ENCODE results near the gene HOXA9. TPM values are rescaled to one million over a fixed set of nuclear protein-coding genes. Genes with fewer than 3 reads are reported as not detected.
A peak's percentile ranks its signal among the peaks of the same experiment; 100 is the strongest.

The HOXA9 gene
- total RNA-seq, 1 donor: 20.3 TPM

DNA sequence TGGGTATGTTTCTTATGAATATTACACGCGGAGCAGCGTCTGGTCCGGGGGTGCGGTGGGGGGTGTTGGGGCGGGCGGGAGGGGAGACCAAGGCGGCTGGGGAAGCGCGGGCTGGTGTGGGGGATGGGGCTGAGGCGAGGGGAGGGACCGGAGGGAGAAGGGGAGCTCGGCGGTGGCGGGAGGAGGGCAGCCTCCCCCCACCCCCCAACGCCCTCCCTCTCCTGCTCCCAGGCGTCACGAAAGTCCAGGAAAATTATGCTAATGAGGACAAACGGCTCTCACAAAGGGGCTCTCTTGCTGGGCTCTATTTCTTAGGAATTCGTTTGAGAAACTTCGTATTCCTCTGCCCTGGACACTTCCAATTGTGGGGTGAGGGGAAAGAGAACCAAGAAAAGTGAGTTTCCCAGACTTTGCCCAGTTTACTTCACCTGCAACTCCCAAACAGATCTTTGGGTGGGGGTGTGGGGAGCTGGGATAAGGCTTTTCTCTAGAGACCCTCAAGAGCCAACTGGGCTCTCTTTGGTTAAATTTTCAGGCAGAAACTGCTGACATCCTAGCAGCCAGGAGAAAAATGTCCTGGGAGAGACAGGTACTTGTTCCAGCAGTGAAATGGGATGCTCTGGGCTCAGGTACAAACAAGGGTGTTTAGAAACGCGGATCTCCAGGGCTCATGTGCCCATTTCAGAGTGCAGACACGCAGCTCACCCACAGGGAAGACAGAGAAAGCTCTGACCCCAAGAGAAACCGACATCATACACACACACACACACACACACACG, 51.2 kb downstream of the HOXA9 start:
- H3K4me3 ChIP-seq (ENCODE audit: low read depth, low read length): peak overlapping the region; percentile 12
- no peak for DNase-seq (ENCODE audit: low read depth)
- TF ChIP-seq, protein P1, sequence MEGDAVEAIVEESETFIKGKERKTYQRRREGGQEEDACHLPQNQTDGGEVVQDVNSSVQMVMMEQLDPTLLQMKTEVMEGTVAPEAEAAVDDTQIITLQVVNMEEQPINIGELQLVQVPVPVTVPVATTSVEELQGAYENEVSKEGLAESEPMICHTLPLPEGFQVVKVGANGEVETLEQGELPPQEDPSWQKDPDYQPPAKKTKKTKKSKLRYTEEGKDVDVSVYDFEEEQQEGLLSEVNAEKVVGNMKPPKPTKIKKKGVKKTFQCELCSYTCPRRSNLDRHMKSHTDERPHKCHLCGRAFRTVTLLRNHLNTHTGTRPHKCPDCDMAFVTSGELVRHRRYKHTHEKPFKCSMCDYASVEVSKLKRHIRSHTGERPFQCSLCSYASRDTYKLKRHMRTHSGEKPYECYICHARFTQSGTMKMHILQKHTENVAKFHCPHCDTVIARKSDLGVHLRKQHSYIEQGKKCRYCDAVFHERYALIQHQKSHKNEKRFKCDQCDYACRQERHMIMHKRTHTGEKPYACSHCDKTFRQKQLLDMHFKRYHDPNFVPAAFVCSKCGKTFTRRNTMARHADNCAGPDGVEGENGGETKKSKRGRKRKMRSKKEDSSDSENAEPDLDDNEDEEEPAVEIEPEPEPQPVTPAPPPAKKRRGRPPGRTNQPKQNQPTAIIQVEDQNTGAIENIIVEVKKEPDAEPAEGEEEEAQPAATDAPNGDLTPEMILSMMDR (IDR thresholded peaks at IDR 0.05; ENCODE audit: insufficient read depth, low read depth, low read length): no peak

DNA sequence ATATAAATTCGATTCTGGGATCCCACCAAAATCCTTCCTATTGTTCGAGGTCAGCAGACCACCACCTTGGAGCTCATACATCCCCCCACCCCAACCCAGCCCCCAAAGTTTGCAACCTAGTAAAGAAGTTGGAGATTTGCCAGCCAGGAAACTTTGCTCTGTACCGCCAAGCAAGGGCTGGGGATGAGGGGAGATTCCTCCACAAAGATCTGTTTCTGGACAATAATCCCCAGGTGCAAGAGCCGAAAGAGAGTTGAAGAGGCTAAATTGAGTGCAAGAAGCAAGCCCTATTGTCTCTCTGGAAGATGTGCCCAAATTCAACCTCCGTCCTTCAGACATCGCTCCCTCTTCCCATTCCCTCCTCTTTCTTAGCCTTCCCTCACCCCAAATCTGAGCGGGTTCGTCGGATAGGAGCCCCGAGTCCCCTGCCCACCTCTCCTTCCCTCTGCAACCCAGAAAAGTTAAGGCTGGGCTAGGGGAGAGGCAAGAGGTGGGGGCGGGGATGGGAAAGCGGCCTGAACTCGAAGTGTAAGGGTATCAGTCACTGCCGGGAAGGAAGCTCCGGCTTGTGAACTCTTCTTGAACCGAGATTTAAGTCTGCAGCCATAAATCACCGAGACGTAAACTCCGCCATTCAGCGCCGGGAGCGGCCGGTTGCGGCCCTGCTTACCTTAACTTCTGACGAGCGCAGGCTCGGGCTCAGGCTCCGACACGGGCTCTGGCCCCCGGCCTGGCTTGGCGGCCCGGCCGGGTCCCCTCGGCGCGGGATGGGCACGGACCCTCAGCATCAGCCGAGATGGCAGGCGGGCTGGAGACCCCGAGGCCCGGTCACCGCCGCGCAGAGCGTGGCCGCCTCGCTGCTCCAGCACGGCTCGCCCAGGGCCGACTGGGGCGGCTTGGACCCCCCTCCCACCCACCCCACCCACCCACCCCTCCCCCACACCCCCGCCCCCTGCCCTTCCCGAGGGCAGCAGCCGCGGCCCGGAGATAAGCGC, 52.1 kb downstream of the HOXA9 start:
- peak; percentile 86 for DNase-seq (ENCODE audit: low read depth)
- peak overlapping the region; percentile 38 for H3K4me3 ChIP-seq (ENCODE audit: low read depth, low read length)
- TF ChIP-seq, protein P1 (IDR thresholded peaks at IDR 0.05; ENCODE audit: insufficient read depth, low read depth, low read length): no peak

Small RNA genes lying within 50 kb of the gene (small RNA-seq; reads per million reads assigned to genes)
- gene AC004080.5 (not detected), gene RF02140 (not detected), gene RF02141 (not detected)

Other genes starting within 250 kb of the HOXA9 start
- gene HOXA1, start 69.5 kb downstream of the HOXA9 start, total RNA-seq: 0.32 and 0.43 TPM in 2 replicates
- 0.64 and 0.86 TPM in 2 replicates for gene HOXA2, start 62.9 kb downstream of the HOXA9 start, total RNA-seq
- gene HOXA4, start 34.8 kb downstream of the HOXA9 start, total RNA-seq: 0.97 and 1.3 TPM in 2 replicates
- 7.4 and 10.8 TPM in 2 replicates for gene HOXA5, start 21.9 kb downstream of the HOXA9 start, total RNA-seq
- gene HOXA6, start 17.8 kb downstream of the HOXA9 start, total RNA-seq: 10.6 and 11.2 TPM in 2 replicates
- gene HOXA3, start 13.0 kb downstream of the HOXA9 start, total RNA-seq: 9.3 and 11.7 TPM in 2 replicates
- gene HOXA7, start 8.9 kb downstream of the HOXA9 start, total RNA-seq: 2.2 and 2.3 TPM in 2 replicates
- 39.0 and 47.1 TPM in 2 replicates for gene HOXA10, start 8.8 kb upstream of the HOXA9 start, total RNA-seq
- 41.9 and 47.1 TPM in 2 replicates for gene HOXA11, start 19.7 kb upstream of the HOXA9 start, total RNA-seq
- 1.3 and 2.6 TPM in 2 replicates for gene HOXA13, start 34.6 kb upstream of the HOXA9 start, total RNA-seq
- not detected in 2 replicates for gene EVX1, start 77.3 kb upstream of the HOXA9 start, total RNA-seq